Liver (tissue), 3 donors: ENCODE results near the gene ANKRD6.

ENCODE experiments used
- FOXA1 ChIP-seq: IDR thresholded peaks from 2 replicates; pipeline ENCODE4 v1.6.1; 2016; ENCODE audit warnings: antibody characterized with exemption
- GABPA ChIP-seq, 2 donors: IDR thresholded peaks in 1 of 2; conservative IDR thresholded peaks in 1 of 2; 2 replicates each; pipeline ENCODE4 v1.6.1; 2016; ENCODE audit warnings: antibody characterized with exemption in 2 of 2, mild to moderate bottlenecking in 1 of 2, moderate library complexity in 1 of 2
- JUND ChIP-seq, 2 donors: IDR thresholded peaks; 2 replicates each; pipeline ENCODE4 v1.6.1; 2016; ENCODE audit warnings: antibody characterized with exemption in 2 of 2
- TF ChIP-seq, protein P1 (sequence below): fragments of 150-350 bp; IDR thresholded peaks from 2 replicates; pipeline ENCODE4 v1.5.1; 2017; ENCODE audit warnings: improper control_type of control experiment, low read depth, low read length; ENCODE audit not compliant: missing input control
- TF ChIP-seq, protein P2 (sequence below): IDR thresholded peaks from 2 replicates; pipeline ENCODE4 v1.6.1; 2016; ENCODE audit warnings: antibody characterized with exemption
- donor health status: healthy.
- donor health status: healthy.

DNA sequence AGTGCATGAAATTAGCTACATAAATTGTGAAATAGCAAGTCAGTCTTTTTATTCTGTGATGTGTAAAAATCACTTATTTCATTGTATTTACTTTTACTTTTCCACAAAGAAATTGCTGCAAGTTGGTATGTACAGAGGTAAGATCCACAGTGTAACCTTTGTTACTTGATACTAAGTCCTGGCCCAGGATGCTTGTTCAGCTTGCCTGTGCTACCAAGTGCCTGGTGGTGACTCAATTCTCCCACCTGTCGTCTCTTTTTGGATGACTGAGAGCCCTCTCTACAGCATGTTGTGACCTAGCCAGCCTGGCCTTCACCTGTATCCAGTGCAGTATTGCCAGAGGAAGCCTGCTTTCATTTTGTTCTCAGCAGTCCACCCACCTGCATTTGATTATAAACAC, 54.9 kb downstream of the ANKRD6 start:
- TF ChIP-seq, protein P1, sequence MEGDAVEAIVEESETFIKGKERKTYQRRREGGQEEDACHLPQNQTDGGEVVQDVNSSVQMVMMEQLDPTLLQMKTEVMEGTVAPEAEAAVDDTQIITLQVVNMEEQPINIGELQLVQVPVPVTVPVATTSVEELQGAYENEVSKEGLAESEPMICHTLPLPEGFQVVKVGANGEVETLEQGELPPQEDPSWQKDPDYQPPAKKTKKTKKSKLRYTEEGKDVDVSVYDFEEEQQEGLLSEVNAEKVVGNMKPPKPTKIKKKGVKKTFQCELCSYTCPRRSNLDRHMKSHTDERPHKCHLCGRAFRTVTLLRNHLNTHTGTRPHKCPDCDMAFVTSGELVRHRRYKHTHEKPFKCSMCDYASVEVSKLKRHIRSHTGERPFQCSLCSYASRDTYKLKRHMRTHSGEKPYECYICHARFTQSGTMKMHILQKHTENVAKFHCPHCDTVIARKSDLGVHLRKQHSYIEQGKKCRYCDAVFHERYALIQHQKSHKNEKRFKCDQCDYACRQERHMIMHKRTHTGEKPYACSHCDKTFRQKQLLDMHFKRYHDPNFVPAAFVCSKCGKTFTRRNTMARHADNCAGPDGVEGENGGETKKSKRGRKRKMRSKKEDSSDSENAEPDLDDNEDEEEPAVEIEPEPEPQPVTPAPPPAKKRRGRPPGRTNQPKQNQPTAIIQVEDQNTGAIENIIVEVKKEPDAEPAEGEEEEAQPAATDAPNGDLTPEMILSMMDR: no peak
- TF ChIP-seq FOXA1 (no peak), GABPA (IDR thresholded peaks at IDR 0.05 in 1 of 2, conservative IDR thresholded peaks at IDR 0.05 in 1 of 2) (no peak), JUND (IDR thresholded peaks at IDR 0.05) (no peak)
- TF ChIP-seq, protein P2, sequence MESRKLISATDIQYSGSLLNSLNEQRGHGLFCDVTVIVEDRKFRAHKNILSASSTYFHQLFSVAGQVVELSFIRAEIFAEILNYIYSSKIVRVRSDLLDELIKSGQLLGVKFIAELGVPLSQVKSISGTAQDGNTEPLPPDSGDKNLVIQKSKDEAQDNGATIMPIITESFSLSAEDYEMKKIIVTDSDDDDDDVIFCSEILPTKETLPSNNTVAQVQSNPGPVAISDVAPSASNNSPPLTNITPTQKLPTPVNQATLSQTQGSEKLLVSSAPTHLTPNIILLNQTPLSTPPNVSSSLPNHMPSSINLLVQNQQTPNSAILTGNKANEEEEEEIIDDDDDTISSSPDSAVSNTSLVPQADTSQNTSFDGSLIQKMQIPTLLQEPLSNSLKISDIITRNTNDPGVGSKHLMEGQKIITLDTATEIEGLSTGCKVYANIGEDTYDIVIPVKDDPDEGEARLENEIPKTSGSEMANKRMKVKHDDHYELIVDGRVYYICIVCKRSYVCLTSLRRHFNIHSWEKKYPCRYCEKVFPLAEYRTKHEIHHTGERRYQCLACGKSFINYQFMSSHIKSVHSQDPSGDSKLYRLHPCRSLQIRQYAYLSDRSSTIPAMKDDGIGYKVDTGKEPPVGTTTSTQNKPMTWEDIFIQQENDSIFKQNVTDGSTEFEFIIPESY: no peak
